GM12801 (cell line): ENCODE results near the gene FLNB.

ENCODE experiments used
- CTCF ChIP-seq: IDR thresholded peaks from one replicate; pipeline ENCODE4 v1.5.1; 2011; ENCODE audit warnings: control low read depth; ENCODE audit not compliant: insufficient read length; ENCODE audit errors: extremely low read depth

The FLNB gene

GRCh38 chr3:58121183-58121582 is 113.0 kb downstream of the FLNB start:
- no peak for TF ChIP-seq CTCF

GRCh38 chr3:58122936-58123700 is 114.9 kb downstream of the FLNB start:
- no peak for TF ChIP-seq CTCF

DNA sequence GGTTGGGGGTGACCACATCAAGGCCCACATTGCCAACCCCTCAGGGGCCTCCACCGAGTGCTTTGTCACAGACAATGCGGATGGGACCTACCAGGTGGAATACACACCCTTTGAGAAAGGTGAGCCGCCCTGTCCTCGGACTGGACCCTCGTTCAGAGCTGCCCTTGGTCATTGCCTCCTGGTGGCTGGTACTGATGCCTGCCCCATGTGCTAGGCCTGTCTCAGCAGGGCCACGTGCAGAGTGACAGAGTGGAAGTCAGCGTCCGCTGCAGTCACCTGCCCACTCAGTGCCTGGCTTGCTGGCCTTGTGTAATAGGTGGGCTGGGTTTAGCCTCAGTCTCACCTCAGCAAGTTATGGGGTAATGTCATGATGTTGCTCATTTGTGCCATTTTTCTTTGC is 116.2 kb downstream of the FLNB start:
- TF ChIP-seq CTCF, result no peak

GRCh38 chr3:58129041-58129770 is 121.0 kb downstream of the FLNB start:
- no peak for TF ChIP-seq CTCF

GRCh38 chr3:58130591-58130990 is 122.4 kb downstream of the FLNB start:
- no peak for TF ChIP-seq CTCF

GRCh38 chr3:58131101-58131825 is 123.0 kb downstream of the FLNB start:
- no peak for TF ChIP-seq CTCF

DNA sequence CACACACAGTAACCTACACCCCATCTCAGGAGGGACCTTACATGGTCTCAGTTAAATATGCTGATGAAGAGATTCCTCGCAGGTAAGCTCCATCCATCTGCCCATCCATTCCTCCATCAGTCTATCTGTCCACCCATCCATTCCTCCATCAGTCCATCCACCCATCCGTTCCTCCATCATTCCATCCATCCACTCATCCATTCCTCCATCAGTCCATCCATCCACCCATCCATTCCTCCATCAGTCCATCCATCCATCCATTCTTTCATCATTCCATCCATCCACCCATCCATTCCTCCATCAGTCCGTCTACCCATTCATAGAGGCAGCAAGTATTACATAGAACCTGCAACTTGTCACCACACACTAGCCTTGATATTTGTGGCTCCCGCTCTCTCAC is 124.6 kb downstream of the FLNB start:
- no peak for TF ChIP-seq CTCF
